H1 (cell line): Measurements from ENCODE around the gene OIP5. TPM values are rescaled to one million over a fixed set of nuclear protein-coding genes. Genes with fewer than 3 reads are reported as not detected.

Experiments
- CTCF ChIA-PET: fragments of 300-600 bp; sonication (Branson Sonifier 250); formaldehyde crosslinking; loops from one replicate; lab custom pipeline; 2021; ENCODE audit not compliant: partially characterized antibody; lab: Charles Lee
- POLR2A ChIA-PET: fragments of 300-600 bp; sonication (Branson Sonifier 250); formaldehyde crosslinking; loops from one replicate; lab custom pipeline; 2021; ENCODE audit warnings: inconsistent platforms; ENCODE audit not compliant: partially characterized antibody; lab: Charles Lee
- DNase-seq, 2 experiments: peaks; one replicate each; pipeline versions ENCODE4 v3.0.0 to v3.0.0-alpha.2; 2010 to 2022; ENCODE audit warnings: low spot score in 2 of 2, low read depth in 1 of 2, mixed read lengths in 1 of 2
- FAIRE-seq: peaks from 2 replicates; lab custom pipeline; 2011; peaks lifted over from hg19 to GRCh38; lab: Jason Lieb, UNC
- H2AFZ ChIP-seq: 2 replicates; pipeline ENCODE4 v1.8.1; 2012; ENCODE audit warnings: low read length, inconsistent platforms
- H2AK5ac ChIP-seq: 2 replicates; pipeline ENCODE4 v1.6.1; 2013; ENCODE audit warnings: low read depth, low read length
- H2BK120ac ChIP-seq: replicated peaks from 2 replicates; pipeline ENCODE3; 2013; ENCODE audit warnings: low read depth, low read length, inconsistent platforms
- H2BK12ac ChIP-seq: 2 replicates; pipeline ENCODE4 v1.6.1; 2013; ENCODE audit warnings: low read depth, low read length
- H2BK15ac ChIP-seq: 2 replicates; pipeline ENCODE4 v1.6.1; 2013; ENCODE audit warnings: low read length
- H2BK20ac ChIP-seq: 2 replicates; pipeline ENCODE4 v1.6.1; 2013; ENCODE audit warnings: low read length
- H2BK5ac ChIP-seq: 2 replicates; pipeline ENCODE4 v1.6.1; 2013; ENCODE audit warnings: low read depth, low read length
- H3K14ac ChIP-seq: 2 replicates; pipeline ENCODE4 v1.6.1; 2013; ENCODE audit warnings: inconsistent platforms; ENCODE audit not compliant: insufficient read length
- H3K18ac ChIP-seq: 2 replicates; pipeline ENCODE4 v1.6.1; 2013; ENCODE audit warnings: low read length; ENCODE audit errors: extremely low read depth
- H3K23ac ChIP-seq: 2 replicates; pipeline ENCODE4 v1.6.1; 2013; ENCODE audit warnings: inconsistent platforms; ENCODE audit not compliant: insufficient read length
- H3K23me2 ChIP-seq: 2 replicates; pipeline ENCODE4 v1.6.1; 2013; ENCODE audit warnings: low read depth, low read length
- H3K27ac ChIP-seq: 2 replicates; pipeline ENCODE4 v1.6.1; 2011; ENCODE audit warnings: low read depth, low read length, inconsistent platforms
- H3K27me3 ChIP-seq, 4 experiments: replicated peaks in 1 of 4; 1 replicate in 1 of 4; 2 replicates in 3 of 4; pipeline versions ENCODE4 v1.6.1 to v1.8.1; 2011 to 2013; ENCODE audit warnings: low read length in 3 of 4, mild to moderate bottlenecking in 3 of 4, inconsistent platforms in 2 of 4, mixed read lengths in 2 of 4, moderate library complexity in 1 of 4; ENCODE audit not compliant: control insufficient read depth in 3 of 4, insufficient read depth in 3 of 4; ENCODE audit errors: extremely low read depth in 1 of 4
- H3K36me3 ChIP-seq, 4 experiments: 2 replicates each; pipeline versions ENCODE4 v1.6.1 to v1.8.1; 2011 to 2013; ENCODE audit warnings: mild to moderate bottlenecking in 4 of 4, low read length in 3 of 4, moderate library complexity in 2 of 4, control low read depth in 1 of 4, inconsistent platforms in 1 of 4; ENCODE audit not compliant: insufficient read depth in 4 of 4, control insufficient read depth in 2 of 4
- H3K4ac ChIP-seq: replicated peaks from 2 replicates; pipeline ENCODE3; 2013; ENCODE audit warnings: low read length, low read depth, mixed read lengths, inconsistent platforms; ENCODE audit not compliant: insufficient read length
- H3K4me1 ChIP-seq, 4 experiments: replicated peaks in 1 of 4; 1 replicate in 1 of 4; 2 replicates in 3 of 4; pipeline versions ENCODE4 v1.6.1 to v1.8.1; 2011 to 2013; ENCODE audit warnings: low read length in 3 of 4, inconsistent platforms in 2 of 4, mixed read lengths in 1 of 4; ENCODE audit not compliant: insufficient read depth in 4 of 4, control insufficient read depth in 3 of 4
- H3K4me2 ChIP-seq, 2 experiments: 2 replicates each; pipeline versions ENCODE4 v1.6.1 to v1.8.1; 2011 to 2013; ENCODE audit warnings: low read depth in 2 of 2, low read length in 2 of 2, control low read depth in 1 of 2, inconsistent platforms in 1 of 2, mild to moderate bottlenecking in 1 of 2; ENCODE audit not compliant: insufficient read depth in 1 of 2
- H3K4me3 ChIP-seq, 4 experiments: fragments of 200-600, 300-600 bp in 1 of 4; sonication (generic), shearing (Covaris generic), sonication (Bioruptor Twin) in 1 of 4; 2 replicates each; pipeline versions ENCODE4 v1.5.1 to v1.8.1; 2011 to 2016; ENCODE audit warnings: low read length in 4 of 4, low read depth in 3 of 4, control low read depth in 2 of 4, inconsistent platforms in 2 of 4, mild to moderate bottlenecking in 2 of 4, mixed read lengths in 1 of 4, moderate library complexity in 1 of 4; ENCODE audit not compliant: insufficient read depth in 2 of 4; ENCODE audit errors: extremely low read depth in 1 of 4
- H3K56ac ChIP-seq: replicated peaks from 2 replicates; pipeline ENCODE3; 2013; ENCODE audit warnings: low read depth, mild to moderate bottlenecking, mixed read lengths, low read length, inconsistent platforms; ENCODE audit not compliant: insufficient read length
- H3K79me1 ChIP-seq: 2 replicates; pipeline ENCODE4 v1.6.1; 2013; ENCODE audit warnings: low read depth, low read length, control low read depth
- H3K79me2 ChIP-seq, 2 experiments: 2 replicates each; pipeline versions ENCODE4 v1.6.1 to v1.8.1; 2012 to 2013; ENCODE audit warnings: low read length in 2 of 2, mild to moderate bottlenecking in 2 of 2, inconsistent platforms in 1 of 2; ENCODE audit not compliant: insufficient read depth in 2 of 2, control insufficient read depth in 1 of 2
- H3K9ac ChIP-seq, 4 experiments: replicated peaks in 1 of 4; 1 replicate in 1 of 4; 2 replicates in 3 of 4; pipeline versions ENCODE4 v1.6.1 to v1.8.1; 2011 to 2013; ENCODE audit warnings: low read depth in 3 of 4, low read length in 3 of 4, control low read depth in 2 of 4, mild to moderate bottlenecking in 2 of 4, moderate library complexity in 2 of 4, inconsistent platforms in 1 of 4; ENCODE audit errors: extremely low read depth in 1 of 4
- H3K9me3 ChIP-seq, 2 experiments: 2 replicates each; pipeline versions ENCODE4 v1.6.1 to v1.8.1; 2012 to 2013; ENCODE audit warnings: mild to moderate bottlenecking in 2 of 2, moderate library complexity in 2 of 2, control low read depth in 1 of 2, inconsistent platforms in 1 of 2, low read depth in 1 of 2, low read length in 1 of 2, mixed read lengths in 1 of 2; ENCODE audit not compliant: insufficient read depth in 2 of 2
- H4K20me1 ChIP-seq, 2 experiments: replicated peaks in 1 of 2; 2 replicates each; pipeline versions ENCODE3 to v1.8.1; 2011 to 2013; ENCODE audit warnings: inconsistent platforms in 2 of 2, low read length in 2 of 2, mild to moderate bottlenecking in 1 of 2; ENCODE audit not compliant: insufficient read depth in 2 of 2, control insufficient read depth in 1 of 2
- H4K5ac ChIP-seq: 2 replicates; pipeline ENCODE4 v1.6.1; 2013; ENCODE audit warnings: low read length, low read depth, mixed read lengths, inconsistent platforms; ENCODE audit not compliant: insufficient read length
- H4K8ac ChIP-seq: 2 replicates; pipeline ENCODE4 v1.8.0; 2013; ENCODE audit warnings: mild to moderate bottlenecking, moderate library complexity, low read length, inconsistent platforms; ENCODE audit not compliant: insufficient read depth; ENCODE audit errors: extremely low read depth
- H4K91ac ChIP-seq: replicated peaks from 2 replicates; pipeline ENCODE3; 2013; ENCODE audit warnings: low read length, mixed read lengths, inconsistent platforms; ENCODE audit not compliant: insufficient read length
- ASH2L ChIP-seq: fragments of 200-600, 300-600 bp; sonication (generic); IDR thresholded peaks from one replicate; pipeline ENCODE4 v1.7.1; 2017; ENCODE audit warnings: low read length
- ATF2 ChIP-seq: IDR thresholded peaks from 2 replicates; pipeline ENCODE4 v1.6.1; 2012; ENCODE audit warnings: low read length, inconsistent platforms
- BACH1 ChIP-seq: IDR thresholded peaks from 2 replicates; pipeline ENCODE4 v1.6.1; 2012; ENCODE audit warnings: low read length, improper control_type of control experiment
- CBX5 ChIP-seq: fragments of 300-800, 300-1000 bp; sonication (generic); IDR thresholded peaks from 2 replicates; pipeline ENCODE4 v1.7.1; 2016; ENCODE audit warnings: antibody characterized with exemption, low read length, low read depth
- E2F6 ChIP-seq: IDR thresholded peaks from 2 replicates; pipeline ENCODE4 v1.6.1; 2012; ENCODE audit warnings: inconsistent platforms
- HDAC2 ChIP-seq, 2 experiments: fragments of 300-600 bp in 1 of 2; sonication (generic) in 1 of 2; IDR thresholded peaks; 2 replicates each; pipeline ENCODE4 v1.6.1; 2011 to 2012; ENCODE audit warnings: low read depth in 2 of 2, low read length in 2 of 2, mild to moderate bottlenecking in 2 of 2, moderate library complexity in 2 of 2, borderline replicate concordance in 1 of 2, inconsistent platforms in 1 of 2
- HDAC6 ChIP-seq: IDR thresholded peaks from one replicate; pipeline ENCODE4 v1.7.1; 2012; ENCODE audit warnings: low read depth, mild to moderate bottlenecking, inconsistent platforms, low read length, moderate library complexity
- MAFK ChIP-seq: IDR thresholded peaks from 2 replicates; pipeline ENCODE4 v1.6.1; 2012; ENCODE audit warnings: low read depth, mild to moderate bottlenecking, improper control_type of control experiment, low read length
- SIN3A ChIP-seq, 2 experiments: IDR thresholded peaks in 1 of 2; conservative IDR thresholded peaks in 1 of 2; 2 replicates each; pipeline ENCODE4 v1.6.1; 2011 to 2012; ENCODE audit warnings: low read length in 2 of 2, improper control_type of control experiment in 1 of 2, low read depth in 1 of 2, mild to moderate bottlenecking in 1 of 2
- TEAD4 ChIP-seq: IDR thresholded peaks from 2 replicates; pipeline ENCODE4 v1.6.1; 2012; ENCODE audit warnings: low read depth, low read length, inconsistent platforms, mixed read lengths
- WGBS, 2 experiments: shearing (Covaris generic) in 1 of 2; methylation state at CpG; one replicate each; pipeline versions ENCODE4 v1.1.6 to v1.1.7; 2013 to 2015; ENCODE audit warnings: low lambda C conversion rate in 2 of 2, mixed read lengths in 2 of 2, inconsistent platforms in 1 of 2, low coverage in 1 of 2, missing lambda C conversion rate in 1 of 2; ENCODE audit not compliant: insufficient replicate concordance in 2 of 2, insufficient coverage in 1 of 2, insufficient read length in 1 of 2; ENCODE audit errors: extremely low coverage in 1 of 2, missing lambda C conversion rate in 1 of 2; 5-methylcytosine and 5-hydroxymethylcytosine counted together
- polyA plus RNA-seq, 7 experiments: library from polyadenylated mRNA; depleted of rRNA in 3 of 7; stranded (reverse) in 5 of 7; unstranded in 2 of 7; fragments of >200 nt in 5 of 7; fragments of 200-250 nt in 2 of 7; gene quantifications; 1 replicate in 5 of 7; 2 replicates in 1 of 7; 4 replicates in 1 of 7; pipeline versions ENCODE4 v1.2.1 to v1.2.3, GENCODE V29; 2011 to 2013; ENCODE audit warnings: missing spikeins in 2 of 7, mixed read lengths in 2 of 7
- total RNA-seq: library from RNA; stranded (reverse); fragmentation: NEBNext Ultra II Directional; extraction: Animal tissue kit (Norgen Biotek cat#: 25700); gene quantifications from 2 replicates; pipeline ENCODE4 v1.2.1, GENCODE V29; 2021

The OIP5 gene
- total and polyA plus RNA-seq, 2 of the 8 experiments (the other 6 are each of a cell fraction or from before 2014, with no cell fraction given): 34.8 to 44.5 TPM

- no peaks in the 10 kb centered on the region for H3K27me3 ChIP-seq
- H2BK120ac ChIP-seq: no peak overlapping the region
- H3K23ac ChIP-seq: no peak overlapping the region
- WGBS, 2 experiments: 89% methylated on average over 2 of the region's 2 CpGs; no CpG with 5 or more reads in 1 of the 2 experiments
- no peaks in the 10 kb centered on the region for H3K23me2 ChIP-seq
- H2BK5ac ChIP-seq: no peak overlapping the region
- FAIRE-seq (no peak), DNase-seq (no peak)
- no peak overlapping the region for H3K4me2 ChIP-seq
- H2AK5ac ChIP-seq: no peak overlapping the region
- no peaks in the 10 kb centered on the region for H3K9me3 ChIP-seq
- H3K9ac ChIP-seq: no peak overlapping the region
- no peaks in the 10 kb centered on the region for H3K79me2 ChIP-seq
- no peaks in the 10 kb centered on the region for H3K79me1 ChIP-seq
- ChIA-PET POLR2A (interaction anchor here (1.4 to 2.2 kb wide), 3 partner anchors 9 to 42 kb away, joined by 3 to 14 read pairs (median 5); no protein-coding TSS in a partner anchor), CTCF (no interaction called here)
- no peaks in the 10 kb centered on the region for H3K4me1 ChIP-seq
- no peak overlapping the region for H3K4me3 ChIP-seq
- H4K5ac ChIP-seq: no peak overlapping the region
- no peak overlapping the region for H3K18ac ChIP-seq
- H4K20me1 ChIP-seq: no peaks in the 10 kb centered on the region
- H3K36me3 ChIP-seq: peaks cover 0 to 30% (median 5%) of the 10 kb centered on the region in 4 experiments; a peak in 5 of 8 replicates
- H2AFZ ChIP-seq: no peak overlapping the region
- no peak overlapping the region for H3K56ac ChIP-seq
- H3K27ac ChIP-seq: no peak overlapping the region
- no peak overlapping the region for H2BK20ac ChIP-seq
- no peak overlapping the region for H4K8ac ChIP-seq
- no peak overlapping the region for H3K4ac ChIP-seq
- no peak overlapping the region for H3K14ac ChIP-seq
- H2BK15ac ChIP-seq: no peak overlapping the region
- no peak overlapping the region for H4K91ac ChIP-seq
- H2BK12ac ChIP-seq: no peak overlapping the region
- TF ChIP-seq E2F6 (no peak), HDAC2 (IDR thresholded peaks at IDR 0.05; ENCODE audit: borderline replicate concordance in 1 of 2, low read depth in 2 of 2, low read length in 2 of 2) (no peak), TEAD4 (no peak), ATF2 (no peak), BACH1 (no peak), SIN3A (conservative IDR thresholded peaks at IDR 0.05 in 1 of 2, IDR thresholded peaks at IDR 0.05 in 1 of 2; ENCODE audit: low read depth in 1 of 2, low read length in 2 of 2) (no peak), HDAC6 (no peak), ASH2L (no peak), MAFK (no peak), CBX5 (no peak)
Observed at GRCh38 chr15:41309226-41309905, 23.0 kb downstream of the OIP5 start.
